ENCODE data around the gene OR5H2.

DNA sequence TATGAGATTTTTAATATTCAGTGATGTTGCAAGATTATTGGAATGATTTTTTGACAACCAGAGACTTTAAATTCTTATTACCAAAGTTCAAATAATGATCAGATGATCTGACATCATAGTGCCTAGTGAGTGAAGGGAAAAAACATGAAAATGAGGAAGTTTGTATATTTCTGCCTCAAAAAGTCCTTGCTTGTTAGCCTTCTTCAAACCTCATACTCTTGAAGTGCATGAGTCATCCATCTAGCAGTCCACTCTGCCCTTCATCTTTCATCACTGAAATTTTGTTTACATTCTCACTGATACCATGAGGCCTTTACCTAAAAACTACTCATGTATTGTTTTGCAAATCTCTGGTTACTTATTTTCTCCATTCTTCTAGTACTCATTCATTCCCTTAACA is 42.2 kb upstream of the OR5H2 start:
- TF ChIP-seq POLR2A (IDR thresholded peaks at IDR 0.05): no peak
- TF ChIP-seq, protein P1, sequence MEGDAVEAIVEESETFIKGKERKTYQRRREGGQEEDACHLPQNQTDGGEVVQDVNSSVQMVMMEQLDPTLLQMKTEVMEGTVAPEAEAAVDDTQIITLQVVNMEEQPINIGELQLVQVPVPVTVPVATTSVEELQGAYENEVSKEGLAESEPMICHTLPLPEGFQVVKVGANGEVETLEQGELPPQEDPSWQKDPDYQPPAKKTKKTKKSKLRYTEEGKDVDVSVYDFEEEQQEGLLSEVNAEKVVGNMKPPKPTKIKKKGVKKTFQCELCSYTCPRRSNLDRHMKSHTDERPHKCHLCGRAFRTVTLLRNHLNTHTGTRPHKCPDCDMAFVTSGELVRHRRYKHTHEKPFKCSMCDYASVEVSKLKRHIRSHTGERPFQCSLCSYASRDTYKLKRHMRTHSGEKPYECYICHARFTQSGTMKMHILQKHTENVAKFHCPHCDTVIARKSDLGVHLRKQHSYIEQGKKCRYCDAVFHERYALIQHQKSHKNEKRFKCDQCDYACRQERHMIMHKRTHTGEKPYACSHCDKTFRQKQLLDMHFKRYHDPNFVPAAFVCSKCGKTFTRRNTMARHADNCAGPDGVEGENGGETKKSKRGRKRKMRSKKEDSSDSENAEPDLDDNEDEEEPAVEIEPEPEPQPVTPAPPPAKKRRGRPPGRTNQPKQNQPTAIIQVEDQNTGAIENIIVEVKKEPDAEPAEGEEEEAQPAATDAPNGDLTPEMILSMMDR (IDR thresholded peaks at IDR 0.05): no peak
- TF ChIP-seq EP300 (IDR thresholded peaks at IDR 0.05): no peak
